ENCODE data around the gene ZXDC.

The ZXDC gene

DNA sequence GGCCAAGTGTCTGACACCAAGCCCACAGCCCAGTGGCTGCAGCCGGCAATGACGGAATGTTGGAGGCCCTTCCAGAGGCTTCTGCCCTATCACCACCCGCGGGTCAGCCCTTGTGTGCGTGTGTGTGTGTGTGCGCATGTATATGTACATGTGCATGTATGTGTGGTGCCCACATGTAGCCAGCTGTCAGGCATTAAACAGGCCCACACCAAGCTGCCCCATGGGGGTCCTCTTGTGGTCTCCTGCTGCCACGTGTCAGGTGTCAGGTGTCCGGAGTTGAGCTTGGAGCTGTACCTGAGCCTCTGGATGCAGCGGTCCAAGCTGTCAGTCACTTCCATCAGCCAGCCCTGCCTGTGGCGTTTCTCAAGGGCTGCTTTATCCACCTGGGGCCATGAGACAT is 28.0 kb upstream of the ZXDC start:
- Mint-ChIP-seq H3K27me3 (peaks cover 9% of the 10 kb centered on the region), H3K9me3 (no peaks in the 10 kb centered on the region), H3K27ac (ENCODE audit: low read depth) (no peak overlapping the region), H3K36me3 (ENCODE audit: insufficient read depth) (no peaks in the 10 kb centered on the region), H3K4me1 (no peaks in the 10 kb centered on the region), H3K4me3 (no peak overlapping the region)
- no peak for DNase-seq (ENCODE audit: low spot score in 2 of 2)
- ATAC-seq (replicated peaks; ENCODE audit: extremely low read depth, poor library complexity, severe bottlenecking) = no peak

DNA sequence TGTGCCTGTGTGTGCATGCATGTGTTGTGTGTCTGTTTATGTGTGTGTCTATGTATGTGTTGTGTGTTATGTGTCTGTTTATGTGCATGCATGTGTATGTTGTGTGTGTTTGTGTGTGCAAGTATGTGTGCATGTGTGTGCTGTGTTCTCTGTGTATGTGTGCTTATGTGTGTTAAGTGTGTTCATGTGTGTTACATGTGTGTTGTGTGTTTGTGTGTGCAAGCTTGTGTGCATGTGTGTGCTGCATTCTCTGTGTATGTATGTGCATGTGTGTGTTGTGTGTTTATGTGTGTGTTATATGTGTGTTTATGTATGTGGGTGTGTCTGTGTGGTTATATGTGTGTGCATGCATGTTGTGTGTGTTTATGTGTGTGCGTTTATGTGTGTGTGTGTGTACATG is 27.0 kb upstream of the ZXDC start:
- no peak for ATAC-seq (replicated peaks; ENCODE audit: extremely low read depth, poor library complexity, severe bottlenecking)
- no peak for DNase-seq (ENCODE audit: low spot score in 2 of 2)
- Mint-ChIP-seq H3K4me1 (no peaks in the 10 kb centered on the region), H3K27me3 (peaks cover 9% of the 10 kb centered on the region), H3K9me3 (no peaks in the 10 kb centered on the region), H3K36me3 (ENCODE audit: insufficient read depth) (no peaks in the 10 kb centered on the region), H3K27ac (ENCODE audit: low read depth) (no peak overlapping the region), H3K4me3 (no peak overlapping the region)

- Mint-ChIP-seq H3K27ac (ENCODE audit: low read depth) (no peak overlapping the region), H3K4me3 (no peak overlapping the region), H3K4me1 (no peaks in the 10 kb centered on the region), H3K36me3 (ENCODE audit: insufficient read depth) (no peaks in the 10 kb centered on the region), H3K9me3 (no peaks in the 10 kb centered on the region), H3K27me3 (peaks cover 9% of the 10 kb centered on the region)
- no peak for DNase-seq (ENCODE audit: low spot score in 2 of 2)
- ATAC-seq (replicated peaks; ENCODE audit: extremely low read depth, poor library complexity, severe bottlenecking) = no peak
Measured at GRCh38 chr3:126501736-126502135, 26.0 kb upstream of the ZXDC start.

GRCh38 chr3:126501054-126501453 is 25.4 kb upstream of the ZXDC start:
- H3K27ac Mint-ChIP-seq (ENCODE audit: low read depth) = no peak overlapping the region
- peaks cover 9% of the 10 kb centered on the region for H3K27me3 Mint-ChIP-seq
- DNase-seq (ENCODE audit: low spot score in 2 of 2) (no peak), ATAC-seq (replicated peaks; ENCODE audit: extremely low read depth, poor library complexity, severe bottlenecking) (no peak)
- H3K4me1 Mint-ChIP-seq = no peaks in the 10 kb centered on the region
- H3K9me3 Mint-ChIP-seq = no peaks in the 10 kb centered on the region
- no peaks in the 10 kb centered on the region for H3K36me3 Mint-ChIP-seq (ENCODE audit: insufficient read depth)
- H3K4me3 Mint-ChIP-seq = no peak overlapping the region

DNA sequence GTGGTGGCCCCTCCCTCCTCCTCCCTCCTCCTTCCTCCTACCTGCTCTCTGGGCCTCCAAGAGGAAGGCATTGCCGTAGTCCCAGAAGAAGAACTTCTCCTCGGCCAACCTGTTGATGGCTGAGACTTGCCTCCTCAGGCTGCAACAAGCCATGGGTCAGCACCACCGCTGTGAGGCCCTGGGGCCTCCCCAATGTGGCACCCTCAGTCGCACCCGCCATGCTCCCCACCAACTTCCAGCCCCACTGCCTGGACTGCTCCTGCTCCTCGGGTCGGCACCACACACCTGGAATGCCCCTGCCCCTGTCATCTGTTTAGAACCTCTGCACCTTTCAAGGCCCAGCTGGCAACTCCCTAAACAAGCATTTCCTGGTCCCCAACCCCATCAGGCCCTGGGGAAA is 24.3 kb upstream of the ZXDC start:
- no peak overlapping the region for H3K4me3 Mint-ChIP-seq
- no peak for ATAC-seq (replicated peaks; ENCODE audit: extremely low read depth, poor library complexity, severe bottlenecking)
- no peak overlapping the region for H3K27ac Mint-ChIP-seq (ENCODE audit: low read depth)
- no peaks in the 10 kb centered on the region for H3K36me3 Mint-ChIP-seq (ENCODE audit: insufficient read depth)
- DNase-seq (ENCODE audit: low spot score in 2 of 2) = no peak
- H3K27me3 Mint-ChIP-seq = peaks cover 5% of the 10 kb centered on the region
- H3K9me3 Mint-ChIP-seq = no peaks in the 10 kb centered on the region
- no peaks in the 10 kb centered on the region for H3K4me1 Mint-ChIP-seq

- no peak for DNase-seq (ENCODE audit: low spot score in 2 of 2)
- Mint-ChIP-seq H3K4me1 (no peaks in the 10 kb centered on the region), H3K9me3 (no peaks in the 10 kb centered on the region), H3K27me3 (no peaks in the 10 kb centered on the region), H3K27ac (ENCODE audit: low read depth) (no peak overlapping the region), H3K36me3 (ENCODE audit: insufficient read depth) (no peaks in the 10 kb centered on the region), H3K4me3 (no peak overlapping the region)
- no peak for ATAC-seq (replicated peaks; ENCODE audit: extremely low read depth, poor library complexity, severe bottlenecking)
Measured at GRCh38 chr3:126499401-126499800, 23.7 kb upstream of the ZXDC start.

DNA sequence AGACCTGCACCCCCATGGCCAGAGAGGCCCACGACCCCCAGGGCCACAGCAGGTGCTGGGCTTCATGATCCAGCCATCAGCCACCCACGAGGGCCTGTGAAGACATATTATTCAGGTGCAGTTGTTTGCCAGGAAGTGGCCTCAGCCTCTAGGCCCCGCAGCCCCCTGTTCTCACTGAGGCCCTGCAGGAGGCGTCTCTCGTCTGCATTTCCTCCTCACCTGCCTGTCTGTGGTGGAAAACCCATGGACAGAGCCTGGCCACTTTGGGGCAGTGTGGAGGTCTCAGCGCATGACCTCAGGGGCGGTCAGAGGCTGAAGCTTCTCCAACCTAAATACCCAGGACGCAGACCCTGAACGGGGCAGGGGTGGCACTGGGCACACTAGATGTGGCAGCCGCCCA is 23.2 kb upstream of the ZXDC start:
- Mint-ChIP-seq H3K4me3 (no peak overlapping the region), H3K27ac (ENCODE audit: low read depth) (no peak overlapping the region), H3K9me3 (no peaks in the 10 kb centered on the region), H3K27me3 (no peaks in the 10 kb centered on the region), H3K36me3 (ENCODE audit: insufficient read depth) (no peaks in the 10 kb centered on the region), H3K4me1 (no peaks in the 10 kb centered on the region)
- ATAC-seq (replicated peaks; ENCODE audit: extremely low read depth, poor library complexity, severe bottlenecking) = no peak
- no peak for DNase-seq (ENCODE audit: low spot score in 2 of 2)

DNA sequence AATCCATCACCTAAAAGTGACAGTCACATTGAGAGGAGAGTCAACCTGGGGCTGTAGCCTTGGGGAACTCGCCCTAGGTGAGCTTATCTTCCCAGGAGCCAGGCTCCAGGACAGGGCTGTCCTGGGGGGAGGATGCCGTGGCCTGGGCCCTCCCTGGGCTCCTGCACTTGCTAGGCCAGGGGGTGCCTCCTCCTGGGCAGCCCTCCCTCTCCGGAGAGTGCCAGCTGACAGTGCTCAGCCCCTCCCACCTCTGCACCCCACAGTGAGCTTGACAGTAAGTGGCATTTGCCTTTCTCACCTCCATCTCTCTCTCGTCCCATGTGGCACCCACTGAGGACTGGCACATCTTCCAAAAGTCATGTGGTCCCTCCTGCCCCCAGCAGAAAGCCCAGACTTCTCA is 22.8 kb upstream of the ZXDC start:
- DNase-seq (ENCODE audit: low spot score in 2 of 2) = no peak
- H3K36me3 Mint-ChIP-seq (ENCODE audit: insufficient read depth) = no peaks in the 10 kb centered on the region
- H3K27me3 Mint-ChIP-seq = no peaks in the 10 kb centered on the region
- H3K27ac Mint-ChIP-seq (ENCODE audit: low read depth) = no peak overlapping the region
- H3K9me3 Mint-ChIP-seq = no peaks in the 10 kb centered on the region
- no peak for ATAC-seq (replicated peaks; ENCODE audit: extremely low read depth, poor library complexity, severe bottlenecking)
- H3K4me1 Mint-ChIP-seq = no peaks in the 10 kb centered on the region
- H3K4me3 Mint-ChIP-seq = no peak overlapping the region

GRCh38 chr3:126497956-126498355 is 22.3 kb upstream of the ZXDC start:
- no peaks in the 10 kb centered on the region for H3K36me3 Mint-ChIP-seq (ENCODE audit: insufficient read depth)
- no peak overlapping the region for H3K4me3 Mint-ChIP-seq
- DNase-seq (ENCODE audit: low spot score in 2 of 2) (no peak), ATAC-seq (replicated peaks; ENCODE audit: extremely low read depth, poor library complexity, severe bottlenecking) (no peak)
- H3K27me3 Mint-ChIP-seq = no peaks in the 10 kb centered on the region
- H3K9me3 Mint-ChIP-seq = no peaks in the 10 kb centered on the region
- H3K4me1 Mint-ChIP-seq = no peaks in the 10 kb centered on the region
- H3K27ac Mint-ChIP-seq (ENCODE audit: low read depth) = no peak overlapping the region

DNA sequence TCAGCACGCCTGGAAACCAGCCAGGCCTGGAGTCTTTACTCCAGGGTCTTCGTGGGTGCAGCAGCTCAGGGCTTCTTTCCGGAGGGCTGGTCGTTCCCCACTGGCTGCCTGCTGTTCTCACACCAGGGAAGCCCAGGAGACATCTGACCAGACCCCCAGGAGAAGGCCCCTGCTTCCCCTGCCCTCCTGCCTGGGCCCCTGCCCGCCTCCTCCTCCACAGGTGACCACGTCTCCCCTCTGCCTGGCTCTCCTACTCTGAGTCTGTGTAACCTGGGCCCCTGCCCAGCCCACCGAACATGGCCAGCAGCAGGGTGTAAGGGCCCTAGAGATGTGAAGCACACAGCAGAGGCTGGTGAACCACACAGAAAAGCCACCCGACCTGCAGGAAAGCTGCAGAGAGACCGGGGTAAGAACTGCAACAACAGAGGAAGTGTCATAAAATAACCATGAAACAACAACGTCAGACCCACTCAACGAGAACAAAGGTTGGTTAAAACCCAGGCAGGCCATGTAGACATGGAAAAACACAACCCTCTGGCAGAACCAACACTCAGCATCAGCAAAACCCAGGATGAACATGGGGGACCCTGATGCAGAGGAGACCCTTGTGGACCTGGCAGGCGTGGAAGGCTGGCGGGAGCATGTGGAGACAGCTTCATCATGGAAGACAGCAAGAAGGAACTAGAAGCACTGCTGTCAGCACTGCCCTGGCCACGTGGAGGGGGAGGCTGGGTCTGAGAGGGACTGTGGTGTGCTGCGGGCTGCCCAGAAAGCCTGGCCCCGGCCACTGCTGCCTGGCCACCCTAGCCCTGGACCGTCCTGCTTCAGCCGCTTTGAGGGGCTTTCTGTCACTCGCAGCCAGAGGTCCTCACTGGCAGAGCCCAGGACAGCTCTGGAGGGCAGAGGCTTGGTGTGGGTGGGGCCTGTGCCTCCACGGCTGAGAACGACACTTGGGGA is 21.5 kb upstream of the ZXDC start:
- Mint-ChIP-seq H3K9me3 (no peaks in the 10 kb centered on the region), H3K27me3 (no peaks in the 10 kb centered on the region), H3K36me3 (ENCODE audit: insufficient read depth) (no peaks in the 10 kb centered on the region), H3K27ac (ENCODE audit: low read depth) (peak overlapping the region; percentile 79), H3K4me1 (no peaks in the 10 kb centered on the region), H3K4me3 (no peak overlapping the region)
- no peak for DNase-seq (ENCODE audit: low spot score in 2 of 2)
- no peak for ATAC-seq (replicated peaks; ENCODE audit: extremely low read depth, poor library complexity, severe bottlenecking)

- no peak for ATAC-seq (replicated peaks; ENCODE audit: extremely low read depth, poor library complexity, severe bottlenecking)
- no peaks in the 10 kb centered on the region for H3K27me3 Mint-ChIP-seq
Measured at GRCh38 chr3:126495786-126496185, 20.1 kb upstream of the ZXDC start.

DNA sequence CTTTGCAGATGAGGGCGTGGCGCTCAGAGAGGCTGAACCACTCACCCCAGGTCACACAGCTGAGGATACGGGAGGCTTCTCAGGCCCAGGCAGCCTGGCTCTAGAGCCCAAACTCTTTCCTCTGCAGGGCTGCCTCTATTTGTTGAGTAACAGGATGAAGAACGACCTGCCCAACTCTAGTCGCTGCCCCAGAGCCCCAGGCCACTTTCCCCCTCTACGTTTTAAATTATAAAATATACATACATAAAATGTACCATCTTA is 19.2 kb upstream of the ZXDC start:
- DNase-seq (ENCODE audit: low spot score in 2 of 2) (no peak), ATAC-seq (replicated peaks; ENCODE audit: extremely low read depth, poor library complexity, severe bottlenecking) (no peak)
- Mint-ChIP-seq H3K36me3 (ENCODE audit: insufficient read depth) (no peaks in the 10 kb centered on the region), H3K4me3 (no peak overlapping the region), H3K27me3 (no peaks in the 10 kb centered on the region), H3K27ac (ENCODE audit: low read depth) (no peak overlapping the region), H3K9me3 (no peaks in the 10 kb centered on the region), H3K4me1 (no peaks in the 10 kb centered on the region)

More at GRCh38 chr3:126495786-126496185, 20.1 kb upstream of the ZXDC start:
- Mint-ChIP-seq H3K36me3 (ENCODE audit: insufficient read depth) (no peaks in the 10 kb centered on the region), H3K9me3 (no peaks in the 10 kb centered on the region), H3K27ac (ENCODE audit: low read depth) (no peak overlapping the region), H3K4me3 (no peak overlapping the region), H3K4me1 (no peaks in the 10 kb centered on the region)
- DNase-seq (ENCODE audit: low spot score in 2 of 2) = no peak

DNA sequence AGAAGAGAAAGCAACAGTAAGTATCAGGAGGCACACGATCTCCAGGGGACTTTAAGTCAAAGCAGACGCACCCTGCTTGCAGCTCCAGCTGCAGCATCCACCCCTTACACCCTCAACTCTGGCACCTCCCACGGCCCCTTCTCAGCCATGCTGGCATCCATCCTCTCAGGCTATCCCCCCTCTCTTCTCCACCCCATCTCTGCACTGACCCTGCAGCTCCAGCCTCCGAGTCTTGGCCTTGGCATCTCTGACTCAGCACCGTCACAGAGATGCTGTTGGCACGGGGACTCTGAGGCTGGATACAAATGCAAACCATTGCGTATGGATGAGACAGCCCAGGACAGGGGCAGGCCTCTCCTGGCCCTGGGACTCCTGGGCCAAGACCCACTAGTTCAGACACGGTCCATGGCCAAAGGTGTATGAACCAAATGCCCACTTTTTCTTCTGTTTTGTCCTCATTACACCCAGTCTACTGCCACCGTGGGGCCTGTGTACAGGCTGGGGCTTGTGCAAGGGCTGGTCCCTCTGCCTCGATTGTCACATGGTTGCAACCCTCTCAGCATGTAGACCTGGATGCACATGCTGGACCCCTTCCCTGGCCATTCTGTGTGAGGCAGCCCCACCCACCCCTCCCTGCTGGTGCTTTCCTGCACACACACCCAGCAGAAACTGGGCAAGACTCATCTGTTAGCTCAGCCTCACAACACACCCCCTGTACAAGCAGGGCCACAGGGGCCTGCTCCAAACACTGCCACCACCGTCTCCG is 18.7 kb upstream of the ZXDC start:
- Mint-ChIP-seq H3K9me3 (no peaks in the 10 kb centered on the region), H3K36me3 (ENCODE audit: insufficient read depth) (no peaks in the 10 kb centered on the region), H3K4me1 (no peaks in the 10 kb centered on the region), H3K27me3 (no peaks in the 10 kb centered on the region), H3K27ac (ENCODE audit: low read depth) (no peak overlapping the region), H3K4me3 (no peak overlapping the region)
- DNase-seq (ENCODE audit: low spot score in 2 of 2) (no peak), ATAC-seq (replicated peaks; ENCODE audit: extremely low read depth, poor library complexity, severe bottlenecking) (no peak)
